GM19351 (cell line): ENCODE measurements around the gene MIA2.

Source experiments
- ATAC-seq: cut with Tn5 transposase; IDR thresholded peaks from one replicate; pipeline ENCODE4 v1.9.1; 2021; ENCODE audit warnings: mild to moderate bottlenecking, moderate library complexity; ENCODE audit not compliant: unreplicated experiment

MIA2 gene

DNA sequence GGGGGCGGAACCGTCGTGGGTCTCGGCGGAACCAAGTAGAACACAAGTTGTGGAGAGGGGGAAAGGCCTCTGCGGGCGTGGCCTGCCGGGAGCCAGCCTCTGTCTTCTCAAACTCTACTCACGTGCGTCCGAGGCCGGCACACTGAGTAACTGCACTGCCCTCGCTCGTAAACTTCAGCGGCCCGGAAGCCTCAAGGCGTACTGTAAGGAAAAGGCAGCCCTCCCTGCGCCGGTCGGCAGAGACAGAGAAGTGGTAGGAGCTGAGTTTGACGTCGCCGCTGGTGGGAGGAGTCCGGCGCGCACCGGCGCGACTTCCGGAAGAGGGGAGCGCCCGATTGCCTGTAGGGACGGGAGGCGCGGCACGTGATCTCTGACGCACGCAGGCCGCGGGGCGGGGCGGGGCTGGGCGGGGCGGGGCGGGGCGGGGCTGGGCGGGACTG, 198.5 kb downstream of the MIA2 start, which contains the start of gene FBXO33:
TSS of gene FBXO33 (minus strand) at position 255 of the 440 bp plus-strand sequence. CDS start 271 bp downstream, outside the sequence.
- peak; percentile 76 for ATAC-seq

DNA sequence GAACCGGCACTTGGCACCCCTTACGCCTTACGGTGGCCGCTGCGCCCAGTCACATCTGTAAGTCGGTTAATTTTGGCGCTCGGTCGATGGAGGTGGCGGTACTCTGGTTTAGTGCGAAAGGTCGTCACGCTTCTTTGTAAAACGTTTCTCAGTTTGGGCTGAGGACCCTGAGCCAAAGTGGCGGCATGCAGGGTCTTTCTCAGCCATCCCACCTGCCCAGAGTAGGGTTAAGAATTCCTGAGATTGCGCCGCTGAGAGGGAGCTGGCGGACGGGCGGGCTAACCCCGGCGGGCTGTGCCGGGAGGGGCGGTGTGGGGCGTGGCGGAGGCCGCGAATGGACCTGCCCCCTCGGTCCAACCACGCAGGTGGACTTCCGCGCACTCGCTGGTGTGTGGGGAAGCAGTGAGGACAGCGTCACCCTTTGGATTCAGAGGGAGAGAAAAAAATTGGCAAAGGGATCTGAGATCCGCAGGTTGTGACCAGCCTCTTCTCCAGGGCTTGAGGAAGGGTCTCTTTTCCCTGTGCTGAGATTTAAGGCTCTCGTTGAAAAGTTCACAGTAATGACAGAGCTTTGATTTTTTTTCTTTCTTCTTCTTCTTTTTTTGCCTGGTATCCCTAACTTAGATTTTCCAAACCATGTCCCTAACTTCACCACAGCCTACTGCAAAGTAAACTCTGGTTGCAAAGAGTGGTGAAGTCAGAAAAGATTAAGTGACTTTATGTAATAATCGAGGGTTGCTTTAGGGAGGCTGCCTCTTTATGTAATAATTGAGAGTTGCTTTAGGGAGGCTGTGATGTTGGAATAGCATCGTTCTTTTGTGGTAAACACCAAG, 199.1 kb downstream of the MIA2 start:
- peak; percentile 59 for ATAC-seq

DNA sequence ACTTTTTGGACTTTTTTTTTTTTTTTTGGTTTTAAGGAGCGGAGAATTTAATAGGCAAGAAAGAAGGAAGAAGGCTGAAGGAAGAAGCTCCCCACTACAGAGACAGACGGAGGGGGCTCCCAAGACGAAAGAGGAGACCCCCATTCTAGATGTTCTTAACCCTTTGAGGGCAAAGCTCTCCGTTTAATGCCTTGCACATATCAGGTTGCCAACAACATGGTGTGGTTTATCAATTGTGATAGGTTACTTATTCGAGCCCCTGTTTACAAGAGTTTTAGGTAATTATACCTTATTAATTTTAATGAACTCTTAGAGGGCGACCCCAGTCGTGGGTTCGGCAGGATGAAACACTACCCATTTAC, 199.7 kb downstream of the MIA2 start:
- no peak for ATAC-seq

DNA sequence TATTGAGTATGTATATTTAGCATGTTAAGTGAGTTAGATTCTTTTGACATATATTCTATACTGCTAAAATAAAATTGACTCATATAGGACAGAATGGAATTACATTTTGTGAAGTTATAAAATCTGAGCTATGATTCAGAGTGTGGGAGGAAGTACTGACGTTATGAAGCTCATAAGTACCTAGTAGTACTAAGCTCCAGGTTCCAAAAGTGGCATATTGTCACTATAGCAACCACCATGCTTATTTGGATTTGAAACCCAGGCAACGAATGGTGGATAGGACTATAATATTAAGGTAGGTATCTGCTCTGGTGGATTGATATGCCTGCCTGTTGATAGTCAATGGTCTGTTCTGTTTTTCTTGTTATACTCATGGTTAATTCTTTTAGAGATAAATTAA, 200.7 kb downstream of the MIA2 start:
- ATAC-seq = no peak

DNA sequence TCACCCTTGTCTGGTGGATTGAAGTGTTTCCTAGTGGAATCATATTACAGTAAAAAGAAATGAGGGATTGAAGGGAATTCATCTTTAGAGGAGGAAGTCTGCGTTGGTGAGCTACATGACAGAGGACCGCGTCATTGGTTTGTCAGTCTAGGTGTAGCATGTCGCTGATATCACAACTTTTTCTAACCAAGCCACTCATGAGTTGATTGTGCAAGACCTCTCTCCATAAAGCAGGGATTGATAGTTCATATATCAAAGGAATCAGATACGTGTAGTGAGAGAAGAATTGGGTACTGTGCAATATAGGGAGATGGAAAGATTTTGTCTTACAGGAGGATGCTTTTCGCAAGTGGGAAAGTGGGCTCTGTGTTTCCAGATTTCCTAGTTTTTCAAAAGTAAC, 201.5 kb downstream of the MIA2 start:
- ATAC-seq = no peak
